DND-41 (cell line): ENCODE measurements around the gene HOOK2.
A peak's percentile ranks its signal among the peaks of the same experiment; 100 is the strongest.

Experiments used
- ATAC-seq: fragments of 200-7000 bp; cut with Tn5 transposase; 3 replicates; pipeline ENCODE4 v1.9.1; 2021; ENCODE audit warnings: low read depth; ENCODE audit not compliant: insufficient read depth
- DNase-seq: peaks from one replicate; pipeline ENCODE4 v3.0.0-alpha.2; 2020
- H2AFZ ChIP-seq: 2 replicates; pipeline ENCODE4 v1.6.0; 2012; ENCODE audit warnings: low read depth, low read length
- H3K27ac ChIP-seq: 2 replicates; pipeline ENCODE4 v1.5.1; 2012; ENCODE audit warnings: low read length, inconsistent platforms
- H3K27me3 ChIP-seq: fragments of 200-600 bp; sonication (generic); 2 replicates; pipeline ENCODE4 v1.6.0; 2012; ENCODE audit warnings: low read length, mild to moderate bottlenecking, inconsistent platforms; ENCODE audit not compliant: insufficient read depth, poor library complexity
- H3K36me3 ChIP-seq: 2 replicates; pipeline ENCODE4 v1.5.1; 2012; ENCODE audit warnings: low read length, inconsistent platforms; ENCODE audit not compliant: insufficient read depth
- H3K4me1 ChIP-seq: 2 replicates; pipeline ENCODE4 v1.5.1; 2012; ENCODE audit warnings: mild to moderate bottlenecking, low read length; ENCODE audit not compliant: insufficient read depth
- H3K4me2 ChIP-seq: 2 replicates; pipeline ENCODE4 v1.6.0; 2012; ENCODE audit warnings: mild to moderate bottlenecking, moderate library complexity, low read length, inconsistent platforms; ENCODE audit not compliant: insufficient read depth
- H3K4me3 ChIP-seq, 2 experiments: fragments of 200-600 bp in 1 of 2; shearing (Covaris generic) in 1 of 2; 2 replicates each; pipeline ENCODE4 v1.5.1; 2012 to 2016; ENCODE audit warnings: inconsistent platforms in 2 of 2, low read length in 2 of 2, mild to moderate bottlenecking in 2 of 2, low read depth in 1 of 2, moderate library complexity in 1 of 2
- H3K79me2 ChIP-seq: 2 replicates; pipeline ENCODE4 v1.6.0; 2012; ENCODE audit warnings: low read length, inconsistent platforms; ENCODE audit not compliant: insufficient read depth
- H3K9ac ChIP-seq: 2 replicates; pipeline ENCODE4 v1.6.0; 2012; ENCODE audit warnings: low read depth, mild to moderate bottlenecking, inconsistent platforms, low read length, moderate library complexity
- H3K9me3 ChIP-seq: 2 replicates; pipeline ENCODE4 v1.5.1; 2012; ENCODE audit warnings: low read length, moderate library complexity, mild to moderate bottlenecking, inconsistent platforms; ENCODE audit not compliant: insufficient read depth, severe bottlenecking
- H4K20me1 ChIP-seq: 2 replicates; pipeline ENCODE4 v1.6.0; 2012; ENCODE audit warnings: low read length; ENCODE audit not compliant: insufficient read depth
- EZH2 ChIP-seq: IDR thresholded peaks from 3 replicates; pipeline ENCODE4 v1.6.1; 2012; ENCODE audit warnings: borderline replicate concordance, low read depth, mild to moderate bottlenecking, moderate library complexity, low read length, inconsistent platforms; ENCODE audit not compliant: severe bottlenecking
- TF ChIP-seq, protein P1 (sequence below): IDR thresholded peaks from 2 replicates; pipeline ENCODE4 v1.5.1; 2012; ENCODE audit warnings: borderline replicate concordance, low read length, moderate library complexity, mild to moderate bottlenecking; ENCODE audit not compliant: poor library complexity, severe bottlenecking; ENCODE audit errors: extremely low read depth

Gene HOOK2

DNA sequence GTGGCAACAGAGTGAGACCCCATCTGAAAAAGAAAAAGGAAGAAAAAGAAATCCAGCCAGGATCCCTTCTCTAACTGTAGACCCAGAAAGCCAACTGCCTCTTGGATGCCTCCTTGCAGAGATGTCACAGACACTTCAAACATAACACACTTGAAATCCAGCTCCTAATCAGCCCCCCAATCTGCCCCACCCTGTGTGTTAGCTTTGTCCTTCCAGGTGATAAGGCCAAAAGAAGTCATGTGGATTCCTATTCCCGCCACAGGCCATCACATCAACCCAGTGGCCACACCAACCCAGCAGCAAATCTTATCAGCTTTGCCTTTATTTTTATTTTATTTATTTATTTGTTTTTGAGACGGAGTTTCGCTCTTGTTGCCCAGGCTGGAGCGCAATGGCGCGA is 15.7 kb downstream of the HOOK2 start:
- TF ChIP-seq, protein P1, sequence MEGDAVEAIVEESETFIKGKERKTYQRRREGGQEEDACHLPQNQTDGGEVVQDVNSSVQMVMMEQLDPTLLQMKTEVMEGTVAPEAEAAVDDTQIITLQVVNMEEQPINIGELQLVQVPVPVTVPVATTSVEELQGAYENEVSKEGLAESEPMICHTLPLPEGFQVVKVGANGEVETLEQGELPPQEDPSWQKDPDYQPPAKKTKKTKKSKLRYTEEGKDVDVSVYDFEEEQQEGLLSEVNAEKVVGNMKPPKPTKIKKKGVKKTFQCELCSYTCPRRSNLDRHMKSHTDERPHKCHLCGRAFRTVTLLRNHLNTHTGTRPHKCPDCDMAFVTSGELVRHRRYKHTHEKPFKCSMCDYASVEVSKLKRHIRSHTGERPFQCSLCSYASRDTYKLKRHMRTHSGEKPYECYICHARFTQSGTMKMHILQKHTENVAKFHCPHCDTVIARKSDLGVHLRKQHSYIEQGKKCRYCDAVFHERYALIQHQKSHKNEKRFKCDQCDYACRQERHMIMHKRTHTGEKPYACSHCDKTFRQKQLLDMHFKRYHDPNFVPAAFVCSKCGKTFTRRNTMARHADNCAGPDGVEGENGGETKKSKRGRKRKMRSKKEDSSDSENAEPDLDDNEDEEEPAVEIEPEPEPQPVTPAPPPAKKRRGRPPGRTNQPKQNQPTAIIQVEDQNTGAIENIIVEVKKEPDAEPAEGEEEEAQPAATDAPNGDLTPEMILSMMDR: no peak
- TF ChIP-seq EZH2: no peak
- Histone ChIP-seq H3K9ac (no peak overlapping the region), H3K36me3 (no peaks in the 10 kb centered on the region)

DNA sequence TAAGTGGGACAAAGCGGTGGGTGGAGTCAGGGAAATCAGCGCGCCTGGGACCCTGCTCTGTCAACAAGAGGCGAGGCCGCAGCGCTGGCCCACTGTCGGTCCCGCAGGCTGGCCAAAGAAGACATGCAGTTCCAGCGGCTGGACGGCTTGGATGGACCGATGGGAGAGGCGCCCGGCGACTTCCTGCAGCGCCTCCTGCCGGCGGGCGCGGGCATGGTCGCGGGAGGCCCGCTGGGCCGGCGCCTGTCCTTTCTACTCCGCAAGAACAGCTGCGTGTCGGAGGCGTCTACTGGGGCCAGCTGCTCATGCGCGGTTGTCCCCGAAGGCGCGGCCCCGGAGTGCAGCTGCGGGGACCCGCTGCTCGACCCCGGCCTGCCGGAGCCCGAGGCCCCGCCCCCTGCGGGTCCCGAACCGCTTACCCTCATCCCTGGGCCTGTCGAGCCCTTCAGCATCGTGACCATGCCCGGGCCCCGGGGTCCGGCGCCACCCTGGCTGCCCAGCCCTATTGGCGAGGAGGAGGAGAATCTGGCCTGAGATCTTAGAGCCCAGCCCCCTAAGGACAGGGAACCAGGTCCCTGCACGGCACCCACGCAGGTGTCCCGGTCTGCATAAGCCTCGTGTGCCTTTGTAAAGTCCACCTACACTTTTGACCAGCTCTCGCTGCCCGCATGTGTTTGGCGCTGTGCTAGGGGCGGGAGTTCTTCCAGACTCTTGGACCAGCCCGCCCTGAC is 17.6 kb downstream of the HOOK2 start:
- no peaks in the 10 kb centered on the region for H3K36me3 ChIP-seq
- peak; percentile 89 for ATAC-seq
- TF ChIP-seq EZH2: no peak
- TF ChIP-seq, protein P1: peak; percentile 82
- peak overlapping the region; percentile 54 for H2AFZ ChIP-seq
- DNase-seq: peak; percentile 80
- peak overlapping the region; percentile 58 for H3K4me2 ChIP-seq
- H3K4me3 ChIP-seq: peak overlapping the region in 1 of 2 experiments; percentile 39; a peak in 2 of 4 replicates
- no peaks in the 10 kb centered on the region for H3K79me2 ChIP-seq
- H4K20me1 ChIP-seq: no peaks in the 10 kb centered on the region
- H3K27me3 ChIP-seq: no peaks in the 10 kb centered on the region
- H3K27ac ChIP-seq: no peak overlapping the region
- peak overlapping the region; percentile 14; the same call in 1 of the 2 replicates for H3K9ac ChIP-seq
- no peaks in the 10 kb centered on the region for H3K9me3 ChIP-seq
- peaks cover 11% of the 10 kb centered on the region for H3K4me1 ChIP-seq

More for the DNA sequence above, 15.7 kb downstream of the HOOK2 start:
- H3K4me1 ChIP-seq: peaks cover 11% of the 10 kb centered on the region
- no peak for DNase-seq
- ATAC-seq: no peak
- H3K4me2 ChIP-seq: no peak overlapping the region
- H3K27ac ChIP-seq: no peak overlapping the region
- no peaks in the 10 kb centered on the region for H3K27me3 ChIP-seq
- no peaks in the 10 kb centered on the region for H3K9me3 ChIP-seq
- no peaks in the 10 kb centered on the region for H4K20me1 ChIP-seq
- no peak overlapping the region for H3K4me3 ChIP-seq
- no peaks in the 10 kb centered on the region for H3K79me2 ChIP-seq
- no peak overlapping the region for H2AFZ ChIP-seq

DNA sequence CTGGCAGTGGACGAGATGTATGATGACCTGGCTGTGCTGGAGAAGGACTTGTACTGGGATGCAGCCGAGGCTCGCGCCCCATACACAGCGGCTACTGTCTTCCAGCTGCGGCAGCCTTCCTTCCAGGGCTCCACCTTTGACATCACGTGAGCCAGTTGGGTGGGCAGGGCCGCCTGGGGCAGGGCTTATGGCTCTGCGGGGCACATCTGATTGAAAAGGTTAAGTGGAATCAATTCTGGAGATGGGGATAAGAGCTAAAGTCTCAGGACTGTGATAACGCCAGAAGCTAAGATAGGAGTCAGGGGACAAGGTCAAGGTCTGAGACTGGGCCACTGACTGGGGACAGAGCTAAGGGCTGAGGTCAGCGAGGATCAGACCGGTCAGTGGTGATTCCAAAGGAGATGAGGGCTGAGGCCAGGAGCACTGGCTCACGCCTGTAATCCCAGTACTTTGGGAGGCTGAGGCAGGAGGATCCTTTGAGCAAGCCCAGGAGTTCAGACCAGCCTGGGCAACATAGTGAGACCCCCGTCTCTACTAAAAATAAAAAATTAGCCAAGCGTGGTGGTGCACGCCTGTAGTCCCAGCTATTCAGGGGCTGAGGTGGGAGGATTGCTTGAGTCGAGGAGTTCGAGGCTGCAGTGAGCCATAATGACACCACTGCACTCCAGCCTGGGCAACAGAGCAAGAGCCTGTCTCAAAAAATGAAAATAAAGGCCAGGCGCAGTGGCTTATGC is 19.0 kb downstream of the HOOK2 start:
- Histone ChIP-seq H3K4me1 (peaks cover 11% of the 10 kb centered on the region), H3K4me2 (no peak overlapping the region), H3K27me3 (no peaks in the 10 kb centered on the region), H3K9ac (no peak overlapping the region), H4K20me1 (no peaks in the 10 kb centered on the region), H3K27ac (no peak overlapping the region), H3K9me3 (no peaks in the 10 kb centered on the region), H3K4me3 (no peak overlapping the region), H3K36me3 (no peaks in the 10 kb centered on the region), H2AFZ (no peak overlapping the region), H3K79me2 (no peaks in the 10 kb centered on the region)
- ATAC-seq: no peak
- no peak for DNase-seq
- TF ChIP-seq, protein P1: no peak
- no peak for TF ChIP-seq EZH2
